ENCODE results near the gene CILP2. TPM values are rescaled to one million over a fixed set of nuclear protein-coding genes. Genes with fewer than 3 reads are reported as not detected.

CILP2 gene
- total RNA-seq, 1 experiment from 2014 or later: 2.0 TPM

- H3K4me1 ChIP-seq (ENCODE audit: insufficient read depth, low read length): peaks cover 39% of the 10 kb centered on the region
Measured at GRCh38 chr19:19592690-19593089, 54.6 kb downstream of the CILP2 start.

GRCh38 chr19:19594381-19594780 lies 56.3 kb downstream of the CILP2 start:
- H3K9me3 ChIP-seq (ENCODE audit: low read length): no peaks in the 10 kb centered on the region
- H3K36me3 ChIP-seq (ENCODE audit: low read depth, low read length): 0 out of 2 replicates have a peak, but pooled peaks cover 10% of the 10 kb centered on the region
- H3K4me3 ChIP-seq (ENCODE audit: low read length): no peak overlapping the region
- H3K27me3 ChIP-seq (ENCODE audit: low read length): no peaks in the 10 kb centered on the region
- H2AFZ ChIP-seq (ENCODE audit: low read length): no peak overlapping the region
- H3K9ac ChIP-seq (ENCODE audit: low read length): peak overlapping the region; percentile 37; the same call in 1 of the 2 replicates
- CTCF ChIA-PET: no interaction called here
- H3K9me2 ChIP-seq (replicated peaks; ENCODE audit: low read length): no peaks in the 10 kb centered on the region
- no TSS peak for BruUV-seq (replicated peaks)
- intact Hi-C loops (cut with micrococcal nuclease): no loop called here
- DNase-seq (no peak), ATAC-seq (no peak)
- POLR2A ChIA-PET (ENCODE audit: unreplicated experiment): no interaction called here
- peaks cover 39% of the 10 kb centered on the region for H3K4me1 ChIP-seq (ENCODE audit: insufficient read depth, low read length)
- H4K20me1 ChIP-seq (ENCODE audit: low read length): no peaks in the 10 kb centered on the region
- no peaks in the 10 kb centered on the region for H3F3A ChIP-seq (ENCODE audit: low read length, unreplicated experiment)
- TF ChIP-seq EZH2 (IDR thresholded peaks at IDR 0.05; ENCODE audit: low read length, unreplicated experiment) (no peak), EZH2phosphoT487 (IDR thresholded peaks at IDR 0.05; ENCODE audit: borderline replicate concordance, low read length) (no peak), CTCF (conservative IDR thresholded peaks at IDR 0.05; ENCODE audit: low read depth, low read length) (no peak)
- peak overlapping the region; percentile 75; the same call in 1 of the 2 replicates for H3K4me2 ChIP-seq (ENCODE audit: low read length)
- H3K79me2 ChIP-seq (ENCODE audit: low read length): no peaks in the 10 kb centered on the region
- peak overlapping the region; percentile 90 for H3K27ac ChIP-seq (ENCODE audit: low read length)

More at GRCh38 chr19:19592690-19593089, 54.6 kb downstream of the CILP2 start:
- H3K9me3 ChIP-seq (ENCODE audit: low read length): no peaks in the 10 kb centered on the region
- no peak for TF ChIP-seq EZH2 (IDR thresholded peaks at IDR 0.05; ENCODE audit: low read length, unreplicated experiment)
- no peak for TF ChIP-seq CTCF (conservative IDR thresholded peaks at IDR 0.05; ENCODE audit: low read depth, low read length)
- TF ChIP-seq EZH2phosphoT487 (IDR thresholded peaks at IDR 0.05; ENCODE audit: borderline replicate concordance, low read length): no peak
- DNase-seq: no peak
- ChIA-PET POLR2A (ENCODE audit: unreplicated experiment) (no interaction called here), CTCF (no interaction called here)
- H3K9me2 ChIP-seq (replicated peaks; ENCODE audit: low read length): no peaks in the 10 kb centered on the region
- H3K27ac ChIP-seq (ENCODE audit: low read length): no peak overlapping the region
- intact Hi-C loops (cut with micrococcal nuclease): no loop called here
- ATAC-seq: no peak
- no TSS peak for BruUV-seq (replicated peaks)
- no peak overlapping the region for H3K9ac ChIP-seq (ENCODE audit: low read length)
- no peak overlapping the region for H3K4me3 ChIP-seq (ENCODE audit: low read length)
- no peak overlapping the region for H2AFZ ChIP-seq (ENCODE audit: low read length)
- no peaks in the 10 kb centered on the region for H3F3A ChIP-seq (ENCODE audit: low read length, unreplicated experiment)
- H3K36me3 ChIP-seq (ENCODE audit: low read depth, low read length): 0 out of 2 replicates have a peak, but pooled peaks cover 10% of the 10 kb centered on the region
- H4K20me1 ChIP-seq (ENCODE audit: low read length): no peaks in the 10 kb centered on the region
- H3K4me2 ChIP-seq (ENCODE audit: low read length): no peak overlapping the region
- no peaks in the 10 kb centered on the region for H3K27me3 ChIP-seq (ENCODE audit: low read length)
- no peaks in the 10 kb centered on the region for H3K79me2 ChIP-seq (ENCODE audit: low read length)

GRCh38 chr19:19595171-19595701 lies 57.2 kb downstream of the CILP2 start:
- ATAC-seq (peak; percentile 37), DNase-seq (peak; percentile 89)
- H3K4me1 ChIP-seq (ENCODE audit: insufficient read depth, low read length): peaks cover 39% of the 10 kb centered on the region
- no peaks in the 10 kb centered on the region for H3K79me2 ChIP-seq (ENCODE audit: low read length)
- peak overlapping the region; percentile 45; the same call in 1 of the 2 replicates for H3K4me3 ChIP-seq (ENCODE audit: low read length)
- intact Hi-C loops (cut with micrococcal nuclease): no loop called here
- BruUV-seq (replicated peaks): no TSS peak
- peak overlapping the region; percentile 37; the same call in 1 of the 2 replicates for H3K9ac ChIP-seq (ENCODE audit: low read length)
- H2AFZ ChIP-seq (ENCODE audit: low read length): no peak overlapping the region
- TF ChIP-seq EZH2phosphoT487 (IDR thresholded peaks at IDR 0.05; ENCODE audit: borderline replicate concordance, low read length) (no peak), CTCF (conservative IDR thresholded peaks at IDR 0.05; ENCODE audit: low read depth, low read length) (no peak), EZH2 (IDR thresholded peaks at IDR 0.05; ENCODE audit: low read length, unreplicated experiment) (no peak)
- no peaks in the 10 kb centered on the region for H3K27me3 ChIP-seq (ENCODE audit: low read length)
- ChIA-PET CTCF (no interaction called here), POLR2A (ENCODE audit: unreplicated experiment) (no interaction called here)
- peak overlapping the region; percentile 90 for H3K27ac ChIP-seq (ENCODE audit: low read length)
- H4K20me1 ChIP-seq (ENCODE audit: low read length): no peaks in the 10 kb centered on the region
- no peaks in the 10 kb centered on the region for H3K9me2 ChIP-seq (replicated peaks; ENCODE audit: low read length)
- no peaks in the 10 kb centered on the region for H3K9me3 ChIP-seq (ENCODE audit: low read length)
- no peaks in the 10 kb centered on the region for H3F3A ChIP-seq (ENCODE audit: low read length, unreplicated experiment)
- H3K4me2 ChIP-seq (ENCODE audit: low read length): peak overlapping the region; percentile 75
- 0 out of 2 replicates have a peak, but pooled peaks cover 10% of the 10 kb centered on the region for H3K36me3 ChIP-seq (ENCODE audit: low read depth, low read length)

All from PC-3 (cell line).